ENCODE results near the gene GPR107.

Gene GPR107

GRCh38 chr9:130110596-130111021, 56.9 kb downstream of the GPR107 start:
- H2BK15ac ChIP-seq (replicated peaks; ENCODE audit: low read depth) = no peak overlapping the region
- no peak overlapping the region for H2BK5ac ChIP-seq (ENCODE audit: low read length)
- H4K8ac ChIP-seq (ENCODE audit: low read depth, low read length) = no peak overlapping the region
- no peak overlapping the region for H3K4me2 ChIP-seq (ENCODE audit: low read length)
- H4K5ac ChIP-seq (ENCODE audit: low read length) = no peak overlapping the region
- no peaks in the 10 kb centered on the region for H3K27me3 ChIP-seq (ENCODE audit: insufficient read depth, low read length, poor library complexity)
- no peak overlapping the region for H2AK5ac ChIP-seq (ENCODE audit: low read length)
- no CpG with 5 or more reads among the region's 7 CpGs for WGBS (ENCODE audit: extremely low coverage, insufficient coverage, low lambda C conversion rate)
- H3K4ac ChIP-seq (ENCODE audit: low read depth, low read length) = no peak overlapping the region
- H3K4me3 ChIP-seq (ENCODE audit: low read length) = no peak overlapping the region
- H3K9ac ChIP-seq (ENCODE audit: low read length) = no peak overlapping the region
- no peak overlapping the region for H2BK120ac ChIP-seq (ENCODE audit: low read depth, low read length)
- DNase-seq = peak; percentile 19
- no peaks in the 10 kb centered on the region for H3K4me1 ChIP-seq (ENCODE audit: control insufficient read depth, low read depth, low read length)
- no peak overlapping the region for H3K23ac ChIP-seq (ENCODE audit: low read length)
- H3K36me3 ChIP-seq (ENCODE audit: control insufficient read depth, insufficient read depth, low read length) = peaks cover 3% of the 10 kb centered on the region
- no peak overlapping the region for H3K18ac ChIP-seq (ENCODE audit: low read length)
- no peak overlapping the region for H3K56ac ChIP-seq (ENCODE audit: low read length)
- no peaks in the 10 kb centered on the region for H3K79me2 ChIP-seq (ENCODE audit: control insufficient read depth, insufficient read depth, low read length)
- no peaks in the 10 kb centered on the region for H3K79me1 ChIP-seq (ENCODE audit: low read length)
- no peak overlapping the region for H3K27ac ChIP-seq (ENCODE audit: low read depth, low read length)

DNA sequence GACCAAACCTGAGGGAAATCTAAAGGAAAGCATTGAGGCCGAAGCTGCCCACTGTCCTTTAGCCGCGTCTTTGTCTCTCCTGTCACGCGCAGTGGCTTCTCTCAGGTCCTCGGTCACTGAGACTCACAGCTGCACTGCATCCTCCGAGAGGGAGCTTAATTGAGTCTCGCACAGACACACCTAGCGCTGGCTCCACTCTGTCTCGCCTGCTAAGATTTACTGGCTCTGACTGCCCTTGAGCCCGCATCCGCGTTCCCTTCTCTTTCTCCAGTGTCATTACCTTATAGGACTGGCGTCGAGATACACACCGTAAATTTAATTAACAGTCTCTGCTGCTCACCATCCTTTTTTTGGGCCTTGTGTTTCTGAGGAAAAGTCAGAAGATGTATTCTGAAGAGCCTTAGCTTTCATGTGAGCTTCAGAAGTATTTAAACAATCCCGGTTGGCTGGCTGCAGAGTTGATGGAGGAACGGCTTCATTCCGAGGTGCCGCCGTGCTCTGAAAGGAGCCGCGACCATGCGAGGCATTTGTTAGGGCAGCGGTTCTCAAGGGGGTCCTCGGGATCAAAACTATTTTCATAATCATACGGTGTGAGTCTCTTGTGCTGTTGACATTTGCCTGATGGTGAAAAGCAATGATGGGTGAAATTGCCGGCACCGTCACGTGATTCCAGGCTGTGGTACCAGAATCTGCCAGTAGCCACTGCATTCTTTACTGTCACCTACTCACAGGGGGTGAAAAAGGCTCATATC, 58.3 kb downstream of the GPR107 start:
- no peak overlapping the region for H2BK120ac ChIP-seq (ENCODE audit: low read depth, low read length)
- peaks cover 3% of the 10 kb centered on the region for H3K36me3 ChIP-seq (ENCODE audit: control insufficient read depth, insufficient read depth, low read length)
- no peak overlapping the region for H2AK5ac ChIP-seq (ENCODE audit: low read length)
- H3K4me3 ChIP-seq (ENCODE audit: low read length) = no peak overlapping the region
- no peaks in the 10 kb centered on the region for H3K27me3 ChIP-seq (ENCODE audit: insufficient read depth, low read length, poor library complexity)
- H3K4me1 ChIP-seq (ENCODE audit: control insufficient read depth, low read depth, low read length) = no peaks in the 10 kb centered on the region
- no peaks in the 10 kb centered on the region for H3K79me1 ChIP-seq (ENCODE audit: low read length)
- no peak overlapping the region for H3K56ac ChIP-seq (ENCODE audit: low read length)
- no peak overlapping the region for H3K4me2 ChIP-seq (ENCODE audit: low read length)
- WGBS (ENCODE audit: extremely low coverage, insufficient coverage, low lambda C conversion rate) = no CpG with 5 or more reads among the region's 30 CpGs
- H2BK5ac ChIP-seq (ENCODE audit: low read length) = no peak overlapping the region
- no peak overlapping the region for H3K23ac ChIP-seq (ENCODE audit: low read length)
- no peak overlapping the region for H2BK15ac ChIP-seq (replicated peaks; ENCODE audit: low read depth)
- no peak overlapping the region for H3K18ac ChIP-seq (ENCODE audit: low read length)
- DNase-seq = no peak
- no peak overlapping the region for H3K4ac ChIP-seq (ENCODE audit: low read depth, low read length)
- no peak overlapping the region for H4K5ac ChIP-seq (ENCODE audit: low read length)
- no peak overlapping the region for H3K9ac ChIP-seq (ENCODE audit: low read length)
- no peak overlapping the region for H4K8ac ChIP-seq (ENCODE audit: low read depth, low read length)
- H3K79me2 ChIP-seq (ENCODE audit: control insufficient read depth, insufficient read depth, low read length) = no peaks in the 10 kb centered on the region
- no peak overlapping the region for H3K27ac ChIP-seq (ENCODE audit: low read depth, low read length)

DNA sequence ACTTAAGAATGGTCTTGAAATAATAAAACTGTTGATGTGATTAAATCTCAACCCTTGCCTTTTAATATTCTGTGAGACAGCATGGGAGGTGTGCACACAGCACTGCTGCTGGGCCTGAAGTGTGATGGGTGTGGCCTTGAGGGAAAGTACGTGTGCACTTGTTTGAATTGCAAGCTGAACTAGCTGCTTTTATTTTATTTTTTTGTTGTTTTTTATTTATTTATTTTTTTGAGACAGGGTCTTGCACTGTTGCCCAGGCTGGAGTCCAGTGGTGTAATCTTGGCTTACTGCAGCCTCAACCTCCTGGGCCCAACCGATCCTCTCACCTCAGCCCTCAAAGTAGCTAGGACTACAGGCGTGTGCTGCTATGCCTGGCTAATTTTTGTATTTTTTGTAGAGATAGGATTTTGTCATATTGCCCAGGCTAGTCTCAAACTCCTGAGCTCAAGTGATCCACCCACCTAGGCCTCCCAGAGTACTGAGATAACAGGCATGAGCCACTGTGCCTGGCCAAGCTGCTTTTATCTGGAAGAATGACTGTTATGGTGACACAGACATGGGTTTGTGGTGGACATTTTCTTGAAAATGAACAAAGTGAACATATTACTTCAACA, 58.9 kb downstream of the GPR107 start:
- Histone ChIP-seq H3K23ac (ENCODE audit: low read length) (no peak overlapping the region), H4K8ac (ENCODE audit: low read depth, low read length) (no peak overlapping the region), H3K4ac (ENCODE audit: low read depth, low read length) (no peak overlapping the region), H3K79me2 (ENCODE audit: control insufficient read depth, insufficient read depth, low read length) (no peaks in the 10 kb centered on the region), H3K79me1 (ENCODE audit: low read length) (no peaks in the 10 kb centered on the region), H3K9ac (ENCODE audit: low read length) (no peak overlapping the region), H3K18ac (ENCODE audit: low read length) (no peak overlapping the region), H3K36me3 (ENCODE audit: control insufficient read depth, insufficient read depth, low read length) (peaks cover 1% of the 10 kb centered on the region), H4K5ac (ENCODE audit: low read length) (no peak overlapping the region), H3K27ac (ENCODE audit: low read depth, low read length) (no peak overlapping the region), H2AK5ac (ENCODE audit: low read length) (no peak overlapping the region), H2BK15ac (replicated peaks; ENCODE audit: low read depth) (no peak overlapping the region), H3K4me1 (ENCODE audit: control insufficient read depth, low read depth, low read length) (no peaks in the 10 kb centered on the region), H3K27me3 (ENCODE audit: insufficient read depth, low read length, poor library complexity) (no peaks in the 10 kb centered on the region), H2BK5ac (ENCODE audit: low read length) (no peak overlapping the region), H3K4me2 (ENCODE audit: low read length) (no peak overlapping the region), H3K4me3 (ENCODE audit: low read length) (no peak overlapping the region), H3K56ac (ENCODE audit: low read length) (no peak overlapping the region), H2BK120ac (ENCODE audit: low read depth, low read length) (no peak overlapping the region)
- DNase-seq = no peak
- WGBS (ENCODE audit: extremely low coverage, insufficient coverage, low lambda C conversion rate) = no CpG with 5 or more reads among the region's 3 CpGs

DNA sequence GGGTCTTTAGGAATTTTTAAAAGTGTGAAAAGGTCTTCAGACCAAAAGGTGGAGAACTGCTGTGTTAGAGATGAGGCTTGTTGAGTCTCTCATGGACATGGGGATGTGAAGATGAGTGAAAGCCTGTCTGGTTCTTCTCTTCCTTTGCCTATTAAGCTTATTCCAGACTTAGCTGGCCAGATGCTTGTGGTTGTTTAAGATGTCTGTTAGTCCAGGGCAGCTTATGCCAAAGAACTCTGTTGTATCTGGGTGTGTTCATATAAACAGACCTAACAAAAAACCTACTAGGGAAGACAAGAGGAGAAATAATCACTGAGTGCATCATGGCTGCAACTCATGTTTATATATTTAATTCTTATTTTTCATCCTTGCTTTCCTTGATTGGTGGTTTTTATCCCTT, 61.0 kb downstream of the GPR107 start:
- H4K8ac ChIP-seq (ENCODE audit: low read depth, low read length) = no peak overlapping the region
- no peak overlapping the region for H3K4me2 ChIP-seq (ENCODE audit: low read length)
- no peak overlapping the region for H2BK120ac ChIP-seq (ENCODE audit: low read depth, low read length)
- H3K4me1 ChIP-seq (ENCODE audit: control insufficient read depth, low read depth, low read length) = no peaks in the 10 kb centered on the region
- H3K18ac ChIP-seq (ENCODE audit: low read length) = no peak overlapping the region
- no peak for DNase-seq
- H3K23ac ChIP-seq (ENCODE audit: low read length) = no peak overlapping the region
- no peaks in the 10 kb centered on the region for H3K36me3 ChIP-seq (ENCODE audit: control insufficient read depth, insufficient read depth, low read length)
- no peak overlapping the region for H3K4me3 ChIP-seq (ENCODE audit: low read length)
- H2BK5ac ChIP-seq (ENCODE audit: low read length) = no peak overlapping the region
- no peak overlapping the region for H2AK5ac ChIP-seq (ENCODE audit: low read length)
- H4K5ac ChIP-seq (ENCODE audit: low read length) = no peak overlapping the region
- H3K27ac ChIP-seq (ENCODE audit: low read depth, low read length) = no peak overlapping the region
- H3K56ac ChIP-seq (ENCODE audit: low read length) = no peak overlapping the region
- H3K79me2 ChIP-seq (ENCODE audit: control insufficient read depth, insufficient read depth, low read length) = no peaks in the 10 kb centered on the region
- H3K79me1 ChIP-seq (ENCODE audit: low read length) = no peaks in the 10 kb centered on the region
- no peak overlapping the region for H3K4ac ChIP-seq (ENCODE audit: low read depth, low read length)
- no peak overlapping the region for H2BK15ac ChIP-seq (replicated peaks; ENCODE audit: low read depth)
- no peaks in the 10 kb centered on the region for H3K27me3 ChIP-seq (ENCODE audit: insufficient read depth, low read length, poor library complexity)
- H3K9ac ChIP-seq (ENCODE audit: low read length) = no peak overlapping the region

- no peaks in the 10 kb centered on the region for H3K79me2 ChIP-seq (ENCODE audit: control insufficient read depth, insufficient read depth, low read length)
- no peak overlapping the region for H3K23ac ChIP-seq (ENCODE audit: low read length)
- no peak overlapping the region for H3K4me3 ChIP-seq (ENCODE audit: low read length)
- H2AK5ac ChIP-seq (ENCODE audit: low read length) = no peak overlapping the region
- H3K27me3 ChIP-seq (ENCODE audit: insufficient read depth, low read length, poor library complexity) = no peaks in the 10 kb centered on the region
- no peak overlapping the region for H2BK15ac ChIP-seq (replicated peaks; ENCODE audit: low read depth)
- no peak overlapping the region for H4K8ac ChIP-seq (ENCODE audit: low read depth, low read length)
- no peaks in the 10 kb centered on the region for H3K36me3 ChIP-seq (ENCODE audit: control insufficient read depth, insufficient read depth, low read length)
- H3K18ac ChIP-seq (ENCODE audit: low read length) = no peak overlapping the region
- no peak overlapping the region for H3K4ac ChIP-seq (ENCODE audit: low read depth, low read length)
- DNase-seq = no peak
- no CpG with 5 or more reads among the region's 9 CpGs for WGBS (ENCODE audit: extremely low coverage, insufficient coverage, low lambda C conversion rate)
- H3K9ac ChIP-seq (ENCODE audit: low read length) = no peak overlapping the region
- H2BK120ac ChIP-seq (ENCODE audit: low read depth, low read length) = no peak overlapping the region
- no peak overlapping the region for H4K5ac ChIP-seq (ENCODE audit: low read length)
- no peaks in the 10 kb centered on the region for H3K79me1 ChIP-seq (ENCODE audit: low read length)
- H3K4me1 ChIP-seq (ENCODE audit: control insufficient read depth, low read depth, low read length) = peaks cover 2% of the 10 kb centered on the region
- no peak overlapping the region for H3K27ac ChIP-seq (ENCODE audit: low read depth, low read length)
- H2BK5ac ChIP-seq (ENCODE audit: low read length) = peak overlapping the region; percentile 11
- H3K4me2 ChIP-seq (ENCODE audit: low read length) = no peak overlapping the region
- H3K56ac ChIP-seq (ENCODE audit: low read length) = no peak overlapping the region
Measured at GRCh38 chr9:130116346-130116745, 62.6 kb downstream of the GPR107 start.

- no peak overlapping the region for H4K5ac ChIP-seq (ENCODE audit: low read length)
- no peak for DNase-seq
- no peak overlapping the region for H3K23ac ChIP-seq (ENCODE audit: low read length)
- no peak overlapping the region for H3K4me2 ChIP-seq (ENCODE audit: low read length)
- peaks cover 2% of the 10 kb centered on the region for H3K4me1 ChIP-seq (ENCODE audit: control insufficient read depth, low read depth, low read length)
- no peak overlapping the region for H2BK5ac ChIP-seq (ENCODE audit: low read length)
- peak overlapping the region; percentile 35 for H3K56ac ChIP-seq (ENCODE audit: low read length)
- WGBS (ENCODE audit: extremely low coverage, insufficient coverage, low lambda C conversion rate) = no CpG with 5 or more reads among the region's 9 CpGs
- no peak overlapping the region for H3K4ac ChIP-seq (ENCODE audit: low read depth, low read length)
- H2BK15ac ChIP-seq (replicated peaks; ENCODE audit: low read depth) = no peak overlapping the region
- no peaks in the 10 kb centered on the region for H3K79me1 ChIP-seq (ENCODE audit: low read length)
- H3K36me3 ChIP-seq (ENCODE audit: control insufficient read depth, insufficient read depth, low read length) = no peaks in the 10 kb centered on the region
- no peak overlapping the region for H2BK120ac ChIP-seq (ENCODE audit: low read depth, low read length)
- no peaks in the 10 kb centered on the region for H3K79me2 ChIP-seq (ENCODE audit: control insufficient read depth, insufficient read depth, low read length)
- H3K18ac ChIP-seq (ENCODE audit: low read length) = peak overlapping the region; percentile 28
- H3K27me3 ChIP-seq (ENCODE audit: insufficient read depth, low read length, poor library complexity) = no peaks in the 10 kb centered on the region
- no peak overlapping the region for H2AK5ac ChIP-seq (ENCODE audit: low read length)
- no peak overlapping the region for H4K8ac ChIP-seq (ENCODE audit: low read depth, low read length)
- no peak overlapping the region for H3K4me3 ChIP-seq (ENCODE audit: low read length)
- peak overlapping the region; percentile 8 for H3K9ac ChIP-seq (ENCODE audit: low read length)
- no peak overlapping the region for H3K27ac ChIP-seq (ENCODE audit: low read depth, low read length)
Measured at GRCh38 chr9:130117376-130117775, 63.7 kb downstream of the GPR107 start.

Data from mesendoderm (in vitro differentiated cells).